ENCODE measurements around the gene BCAS3.

Gene BCAS3

DNA sequence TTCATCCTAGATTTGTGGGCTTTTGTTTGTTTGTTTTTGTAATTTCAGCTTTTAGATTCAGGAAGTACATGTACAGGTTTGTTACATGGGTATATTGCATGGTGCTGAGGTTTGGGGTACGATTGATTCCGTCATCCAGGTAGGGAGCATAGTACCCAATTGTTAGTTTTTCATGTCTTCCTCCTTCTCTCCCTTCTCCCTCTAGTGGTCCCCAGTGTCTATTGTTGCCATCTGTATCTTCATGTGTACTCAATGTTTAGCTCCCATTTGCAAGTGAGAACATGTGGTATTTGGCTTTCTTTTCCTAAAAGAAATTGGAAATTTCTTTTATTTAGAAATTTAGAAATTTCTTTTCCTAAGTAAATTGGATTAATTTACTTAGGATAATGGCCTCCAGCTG is 37.1 kb upstream of the BCAS3 start:
- no peak overlapping the region for H3K4me3 ChIP-seq (ENCODE audit: low read length)
- DNase-seq (ENCODE audit: low read depth) = no peak
- TF ChIP-seq, protein P1, sequence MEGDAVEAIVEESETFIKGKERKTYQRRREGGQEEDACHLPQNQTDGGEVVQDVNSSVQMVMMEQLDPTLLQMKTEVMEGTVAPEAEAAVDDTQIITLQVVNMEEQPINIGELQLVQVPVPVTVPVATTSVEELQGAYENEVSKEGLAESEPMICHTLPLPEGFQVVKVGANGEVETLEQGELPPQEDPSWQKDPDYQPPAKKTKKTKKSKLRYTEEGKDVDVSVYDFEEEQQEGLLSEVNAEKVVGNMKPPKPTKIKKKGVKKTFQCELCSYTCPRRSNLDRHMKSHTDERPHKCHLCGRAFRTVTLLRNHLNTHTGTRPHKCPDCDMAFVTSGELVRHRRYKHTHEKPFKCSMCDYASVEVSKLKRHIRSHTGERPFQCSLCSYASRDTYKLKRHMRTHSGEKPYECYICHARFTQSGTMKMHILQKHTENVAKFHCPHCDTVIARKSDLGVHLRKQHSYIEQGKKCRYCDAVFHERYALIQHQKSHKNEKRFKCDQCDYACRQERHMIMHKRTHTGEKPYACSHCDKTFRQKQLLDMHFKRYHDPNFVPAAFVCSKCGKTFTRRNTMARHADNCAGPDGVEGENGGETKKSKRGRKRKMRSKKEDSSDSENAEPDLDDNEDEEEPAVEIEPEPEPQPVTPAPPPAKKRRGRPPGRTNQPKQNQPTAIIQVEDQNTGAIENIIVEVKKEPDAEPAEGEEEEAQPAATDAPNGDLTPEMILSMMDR (conservative IDR thresholded peaks at IDR 0.05; ENCODE audit: low read depth, low read length) = peak; percentile 65

DNA sequence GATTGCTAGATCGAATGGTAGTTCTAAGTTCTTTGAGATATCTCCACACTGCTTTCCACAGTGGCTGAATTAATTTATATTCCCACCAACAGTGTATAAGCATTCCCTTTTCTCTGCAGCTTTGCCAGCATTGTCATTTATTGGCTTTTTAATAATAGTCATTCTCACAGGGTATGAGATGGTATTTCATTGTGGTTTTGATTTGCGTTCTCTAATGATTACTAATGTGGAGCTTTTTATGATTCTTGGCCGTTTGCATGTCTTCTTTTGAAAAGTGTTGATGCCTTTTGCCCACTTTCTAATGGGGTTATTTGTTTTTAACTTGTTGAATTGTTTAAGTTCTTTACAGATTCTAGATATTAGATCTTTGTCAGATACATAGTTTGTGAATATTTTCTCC is 36.5 kb upstream of the BCAS3 start:
- TF ChIP-seq, protein P1 (conservative IDR thresholded peaks at IDR 0.05; ENCODE audit: low read depth, low read length) = no peak
- DNase-seq (ENCODE audit: low read depth) = no peak
- no peak overlapping the region for H3K4me3 ChIP-seq (ENCODE audit: low read length)

DNA sequence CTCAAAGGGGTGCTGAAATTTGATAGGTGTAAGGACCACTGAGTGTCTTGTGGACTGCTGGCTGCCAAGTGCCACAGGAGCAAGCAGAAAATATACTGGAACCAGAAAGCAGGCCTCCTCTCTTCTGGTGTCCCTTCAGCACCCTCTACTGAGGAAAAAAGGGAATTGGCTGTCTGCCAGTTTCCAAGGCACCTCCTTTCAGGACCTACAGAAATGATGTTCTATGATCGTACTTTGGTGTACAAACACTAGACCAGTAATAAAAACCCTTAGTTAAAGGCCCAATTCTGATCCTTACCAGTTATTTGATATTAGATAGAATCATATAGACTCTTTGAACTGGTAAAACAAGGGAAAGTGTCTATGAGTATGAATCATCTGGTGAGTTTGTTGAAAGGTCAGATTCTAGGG is 35.8 kb upstream of the BCAS3 start:
- H3K4me3 ChIP-seq (ENCODE audit: low read length) = no peak overlapping the region
- TF ChIP-seq, protein P1 (conservative IDR thresholded peaks at IDR 0.05; ENCODE audit: low read depth, low read length) = peak; percentile 63
- peak; percentile 64 for DNase-seq (ENCODE audit: low read depth)

DNA sequence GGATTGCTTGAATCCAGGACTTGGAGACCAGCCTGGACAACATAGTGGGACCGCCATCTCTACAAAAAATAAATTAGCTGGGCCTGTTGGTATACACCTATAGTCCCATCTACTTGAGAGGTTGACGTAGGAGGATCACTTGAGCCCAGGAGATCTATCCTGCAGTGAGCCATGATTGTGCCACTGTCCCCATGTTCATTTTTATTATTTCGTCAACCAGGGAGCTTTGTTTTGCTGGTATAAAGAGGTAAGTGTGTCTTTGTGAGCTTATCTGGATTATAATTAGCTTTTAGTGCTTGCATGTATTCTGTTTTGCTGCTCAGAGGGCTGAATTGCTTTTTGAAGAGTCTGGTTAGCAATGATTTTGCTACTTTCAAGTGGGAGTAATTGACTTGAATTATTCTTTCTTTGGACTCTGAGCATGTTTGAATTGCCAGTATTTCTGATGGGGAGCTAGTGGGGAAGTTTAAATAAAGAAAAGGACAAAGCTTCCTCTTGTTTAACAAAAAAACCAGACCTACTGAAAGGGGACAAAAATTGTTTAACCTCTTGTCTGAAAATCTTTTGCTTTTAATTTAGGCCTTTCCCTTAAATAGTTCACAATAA is 31.6 kb upstream of the BCAS3 start:
- no peak overlapping the region for H3K4me3 ChIP-seq (ENCODE audit: low read length)
- no peak for DNase-seq (ENCODE audit: low read depth)
- TF ChIP-seq, protein P1 (conservative IDR thresholded peaks at IDR 0.05; ENCODE audit: low read depth, low read length) = no peak

DNA sequence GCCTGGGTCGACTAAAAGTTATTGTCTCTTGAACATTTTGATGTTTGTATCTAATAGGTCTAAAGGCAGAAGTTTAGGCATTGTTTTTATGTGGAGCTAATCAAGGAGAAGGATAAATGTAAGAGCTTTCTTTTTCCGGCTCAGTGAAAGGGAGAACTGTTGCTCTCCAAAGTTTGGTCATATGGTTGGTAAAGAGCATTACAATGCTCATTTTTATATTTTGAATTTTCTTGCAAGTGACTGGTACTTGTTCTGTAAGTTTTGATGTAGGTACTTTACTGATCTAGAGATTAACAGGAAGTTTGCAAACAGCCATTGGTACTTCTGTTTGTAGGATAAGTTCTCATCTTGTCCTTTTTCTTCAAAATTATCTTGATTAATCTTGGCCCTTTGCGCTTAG is 30.9 kb upstream of the BCAS3 start:
- no peak overlapping the region for H3K4me3 ChIP-seq (ENCODE audit: low read length)
- TF ChIP-seq, protein P1 (conservative IDR thresholded peaks at IDR 0.05; ENCODE audit: low read depth, low read length) = no peak
- no peak for DNase-seq (ENCODE audit: low read depth)

DNA sequence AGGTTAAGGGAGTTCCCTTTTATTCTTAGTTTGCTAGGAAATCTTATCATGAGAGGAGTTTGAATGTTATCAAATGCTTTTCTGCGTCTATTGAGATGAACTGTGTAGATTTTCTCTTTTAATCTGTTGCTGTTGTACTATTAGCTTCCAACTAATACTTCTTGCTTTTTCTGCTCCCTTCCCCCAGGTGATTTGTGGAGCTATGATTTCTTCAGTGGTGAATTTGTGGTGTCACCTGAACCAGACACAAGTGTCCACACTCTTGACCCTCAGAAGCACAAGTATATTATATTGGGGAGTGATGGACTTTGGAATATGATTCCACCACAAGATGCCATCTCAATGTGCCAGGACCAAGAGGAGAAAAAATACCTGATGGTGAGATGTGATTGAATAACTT is 29.9 kb upstream of the BCAS3 start:
- no peak for DNase-seq (ENCODE audit: low read depth)
- TF ChIP-seq, protein P1 (conservative IDR thresholded peaks at IDR 0.05; ENCODE audit: low read depth, low read length) = no peak
- no peak overlapping the region for H3K4me3 ChIP-seq (ENCODE audit: low read length)

DNA sequence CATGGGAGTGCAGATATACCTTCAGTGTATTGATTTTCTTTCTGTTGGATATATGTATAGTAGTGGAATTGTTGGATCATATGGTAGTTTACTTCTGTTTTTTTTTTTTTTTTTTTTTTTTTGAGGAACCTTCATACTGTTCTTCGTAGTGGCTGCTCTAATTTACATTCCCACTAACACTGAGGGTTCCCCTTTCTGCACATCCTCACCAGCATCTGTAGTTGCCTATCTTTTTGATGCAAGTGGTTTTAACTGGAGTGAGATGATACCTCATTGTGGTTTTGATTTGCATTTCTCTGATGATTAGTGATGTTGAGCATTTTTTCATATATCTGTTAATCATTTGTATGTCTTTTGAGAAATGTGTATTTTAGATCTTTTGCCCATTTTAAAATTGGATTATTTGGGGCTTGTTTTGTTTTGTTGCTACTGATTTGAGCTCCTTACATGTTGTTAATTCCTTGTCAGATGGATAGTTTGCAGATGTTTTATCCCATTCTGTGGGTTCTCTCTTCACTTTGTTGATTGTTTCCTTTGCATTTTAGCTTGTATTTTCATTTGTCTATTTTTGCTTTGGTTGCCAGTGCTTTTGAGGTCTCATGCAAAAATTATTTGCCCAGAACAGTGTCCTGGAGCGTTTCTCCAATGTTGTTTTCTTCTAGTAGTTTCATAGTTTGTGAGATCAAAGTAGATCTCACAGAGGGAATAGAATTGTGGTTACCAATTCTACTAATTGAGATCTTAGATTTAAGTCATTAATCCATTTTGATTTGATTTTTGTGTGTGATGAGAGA is 25.0 kb upstream of the BCAS3 start:
- no peak overlapping the region for H3K4me3 ChIP-seq (ENCODE audit: low read length)
- TF ChIP-seq, protein P1 (conservative IDR thresholded peaks at IDR 0.05; ENCODE audit: low read depth, low read length) = no peak
- no peak for DNase-seq (ENCODE audit: low read depth)
